ENCODE data around the gene FLOT1.

Gene FLOT1

DNA sequence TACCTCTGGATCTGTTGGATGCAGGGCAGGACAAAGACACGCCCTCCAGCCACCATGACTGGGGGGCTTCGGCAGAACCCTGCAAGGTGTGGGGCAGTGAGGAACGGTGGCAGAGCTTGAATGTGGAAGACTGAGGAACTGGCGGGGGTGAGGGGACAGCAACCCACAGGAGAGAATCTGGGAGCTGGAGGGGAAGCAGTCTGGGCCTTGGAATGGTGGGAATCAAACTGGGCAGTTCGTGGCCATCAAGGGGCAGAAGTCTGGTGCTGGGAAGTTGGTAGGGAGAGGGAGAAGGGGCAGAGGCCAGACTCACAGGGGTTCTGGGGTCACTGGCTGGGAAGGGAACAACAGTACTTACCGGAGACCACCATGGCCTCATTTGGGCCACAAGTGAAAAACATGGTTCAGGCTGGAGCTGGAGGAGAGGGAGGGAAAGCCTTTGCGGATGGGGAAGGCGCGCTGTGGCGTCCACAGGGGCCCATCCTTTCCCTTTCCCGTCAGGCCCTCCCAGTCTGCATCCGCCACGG lies 635 bp downstream of the FLOT1 start:
- no CpG with 5 or more reads among the region's 13 CpGs for WGBS, 2 donors (ENCODE audit: extremely low coverage in 2 of 2, insufficient read length in 2 of 2, insufficient replicate concordance in 1 of 2)
- Histone ChIP-seq H3K4me3 (ENCODE audit: low read length in 2 of 2) (peak overlapping the region; percentile 90 to 99), H3K18ac (ENCODE audit: low read length) (peak overlapping the region; percentile 82), H2AFZ (ENCODE audit: low read length) (peak overlapping the region; percentile 83), H3K4ac (ENCODE audit: low read length) (no peak overlapping the region), H4K8ac (ENCODE audit: low read depth, low read length) (no peak overlapping the region), H3K36me3 (replicated peaks in 1 of 2; ENCODE audit: control insufficient read depth in 2 of 2, insufficient read depth in 2 of 2, low read length in 2 of 2) (peaks cover 28 to 49% of the 10 kb centered on the region in 2 donors), H3K23ac (ENCODE audit: low read depth, low read length, poor library complexity) (peak overlapping the region; percentile 99), H2BK15ac (ENCODE audit: low read length) (peak overlapping the region; percentile 63), H4K91ac (ENCODE audit: low read depth, low read length, poor library complexity) (no peak overlapping the region), H2BK120ac (ENCODE audit: low read depth, low read length) (peak overlapping the region; percentile 43), H2BK5ac (ENCODE audit: low read length) (peak overlapping the region; percentile 14), H3K27me3 (ENCODE audit: control insufficient read depth in 3 of 3, insufficient read depth in 3 of 3, low read depth in 1 of 3, low read length in 3 of 3) (peaks cover 0 to 13% (median 2%) of the 10 kb centered on the region in 3 experiments), H3K4me2 (ENCODE audit: insufficient read depth, low read length, poor library complexity, severe bottlenecking) (peak overlapping the region; percentile 72), H3K9ac (ENCODE audit: low read depth, low read length, poor library complexity) (peak overlapping the region; percentile 92), H2AK5ac (ENCODE audit: low read depth, low read length) (no peak overlapping the region), H3K9me3 (replicated peaks in 1 of 2; ENCODE audit: control insufficient read depth in 2 of 2, insufficient read depth in 1 of 2, low read depth in 1 of 2, low read length in 2 of 2) (no peaks in the 10 kb centered on the region), H3K79me1 (ENCODE audit: low read depth, low read length) (peaks cover 7% of the 10 kb centered on the region), H3K4me1 (ENCODE audit: control insufficient read depth in 2 of 2, insufficient read depth in 1 of 2, low read depth in 1 of 2, low read length in 2 of 2) (peaks cover 10 to 14% of the 10 kb centered on the region in 2 donors), H2BK12ac (ENCODE audit: low read length) (no peak overlapping the region), H3K27ac (replicated peaks; ENCODE audit: low read length) (peak overlapping the region; percentile 41), H3K14ac (ENCODE audit: low read length) (peak overlapping the region; percentile 33)
- no peak for DNase-seq (ENCODE audit: low spot score)

DNA sequence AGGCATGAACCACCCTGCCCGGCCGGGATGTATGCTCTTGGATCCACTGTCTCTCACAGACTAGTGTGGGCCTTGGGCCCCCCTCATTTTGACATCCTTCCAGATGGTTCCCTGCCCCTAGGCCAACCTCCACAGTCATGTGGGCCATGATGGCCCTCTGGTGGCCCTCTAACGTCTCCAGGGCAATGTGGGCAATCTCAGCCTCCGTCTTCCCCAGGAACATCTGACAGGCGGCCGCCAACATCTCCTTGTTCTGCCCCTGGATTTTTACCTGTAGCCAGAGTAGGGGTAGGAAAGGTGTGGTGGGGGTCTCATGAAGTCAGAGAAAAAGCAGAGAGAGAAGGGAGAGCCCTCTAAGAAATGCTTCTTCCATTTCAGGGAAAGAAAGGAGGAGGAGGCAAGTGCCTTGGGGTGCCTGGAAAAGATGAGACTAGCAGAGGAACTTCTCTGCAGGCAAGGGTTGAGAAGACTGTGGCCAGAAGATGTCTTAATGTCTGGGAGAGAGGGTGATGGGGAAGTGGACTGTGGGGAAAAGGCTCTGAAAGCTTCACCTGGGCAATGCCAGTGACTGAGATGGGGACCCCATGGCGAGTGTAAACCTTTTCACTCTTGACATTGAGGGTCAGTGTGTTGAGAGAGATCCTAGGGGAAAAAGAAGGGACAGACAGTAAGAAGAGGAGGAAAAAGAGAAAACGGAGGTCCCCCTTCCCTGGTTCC lies 1.3 kb downstream of the FLOT1 start:
- H3K36me3 ChIP-seq (replicated peaks in 1 of 2; ENCODE audit: control insufficient read depth in 2 of 2, insufficient read depth in 2 of 2, low read length in 2 of 2): peaks cover 30 to 54% of the 10 kb centered on the region in 2 donors
- peaks cover 8% of the 10 kb centered on the region for H3K79me1 ChIP-seq (ENCODE audit: low read depth, low read length)
- no peaks in the 10 kb centered on the region for H3K9me3 ChIP-seq (replicated peaks in 1 of 2; ENCODE audit: control insufficient read depth in 2 of 2, insufficient read depth in 1 of 2, low read depth in 1 of 2, low read length in 2 of 2)
- no peak overlapping the region for H3K14ac ChIP-seq (ENCODE audit: low read length)
- no peak overlapping the region for H3K27ac ChIP-seq (replicated peaks; ENCODE audit: low read length)
- peak overlapping the region; percentile 90 to 99 for H3K4me3 ChIP-seq (ENCODE audit: low read length in 2 of 2)
- no peak overlapping the region for H2AFZ ChIP-seq (ENCODE audit: low read length)
- H3K9ac ChIP-seq (ENCODE audit: low read depth, low read length, poor library complexity): peak overlapping the region; percentile 92
- no peak overlapping the region for H2BK12ac ChIP-seq (ENCODE audit: low read length)
- H2AK5ac ChIP-seq (ENCODE audit: low read depth, low read length): no peak overlapping the region
- peak overlapping the region; percentile 99 for H3K23ac ChIP-seq (ENCODE audit: low read depth, low read length, poor library complexity)
- no peak for DNase-seq (ENCODE audit: low spot score)
- H2BK5ac ChIP-seq (ENCODE audit: low read length): no peak overlapping the region
- H2BK15ac ChIP-seq (ENCODE audit: low read length): peak overlapping the region; percentile 63
- H3K27me3 ChIP-seq (ENCODE audit: control insufficient read depth in 3 of 3, insufficient read depth in 3 of 3, low read depth in 1 of 3, low read length in 3 of 3): peaks cover 0 to 13% (median 2%) of the 10 kb centered on the region in 3 experiments
- H2BK120ac ChIP-seq (ENCODE audit: low read depth, low read length): no peak overlapping the region
- WGBS, 2 donors (ENCODE audit: extremely low coverage in 2 of 2, insufficient read length in 2 of 2, insufficient replicate concordance in 1 of 2): no CpG with 5 or more reads among the region's 8 CpGs
- peaks cover 10 to 14% of the 10 kb centered on the region in 2 donors for H3K4me1 ChIP-seq (ENCODE audit: control insufficient read depth in 2 of 2, insufficient read depth in 1 of 2, low read depth in 1 of 2, low read length in 2 of 2)
- peak overlapping the region; percentile 72 for H3K4me2 ChIP-seq (ENCODE audit: insufficient read depth, low read length, poor library complexity, severe bottlenecking)
- H4K91ac ChIP-seq (ENCODE audit: low read depth, low read length, poor library complexity): no peak overlapping the region
- H3K18ac ChIP-seq (ENCODE audit: low read length): no peak overlapping the region
- no peak overlapping the region for H3K4ac ChIP-seq (ENCODE audit: low read length)
- H4K8ac ChIP-seq (ENCODE audit: low read depth, low read length): no peak overlapping the region

DNA sequence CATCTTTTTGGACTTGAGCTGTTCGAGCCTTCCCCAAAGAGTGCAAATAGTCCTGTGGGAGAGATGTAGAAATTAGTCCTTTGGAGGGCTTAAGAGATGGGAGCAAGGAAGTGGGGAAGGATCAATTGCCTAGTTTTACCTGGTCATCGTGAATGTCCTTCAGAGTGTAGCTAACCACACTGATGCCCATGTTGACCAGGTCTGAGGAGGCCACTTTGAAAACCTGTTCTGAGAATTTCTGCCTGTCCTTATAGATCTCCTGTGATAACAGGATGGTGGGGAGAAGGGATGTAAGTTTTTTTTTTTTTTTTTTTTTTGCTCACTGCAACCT lies 2.0 kb downstream of the FLOT1 start:
- H3K27ac ChIP-seq (replicated peaks; ENCODE audit: low read length): no peak overlapping the region
- H2AFZ ChIP-seq (ENCODE audit: low read length): no peak overlapping the region
- no peak overlapping the region for H2AK5ac ChIP-seq (ENCODE audit: low read depth, low read length)

DNA sequence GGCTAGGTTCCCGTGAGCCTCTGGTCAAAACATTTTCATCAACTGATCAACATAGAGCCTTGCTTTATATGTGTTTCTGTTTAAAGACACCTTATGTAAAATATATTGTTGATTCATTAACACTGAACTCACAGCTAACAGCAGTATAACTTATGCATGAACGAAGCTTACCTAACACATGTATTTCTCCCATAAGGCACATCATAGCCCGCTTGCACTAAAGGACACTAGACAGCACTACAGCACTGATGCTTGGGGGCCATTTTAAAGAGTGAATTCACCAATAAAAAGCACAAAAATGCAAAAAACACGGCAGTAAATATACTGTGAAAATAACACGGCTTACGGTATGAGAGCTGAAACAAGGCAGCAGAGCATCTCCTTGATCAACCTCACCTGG lies 4.0 kb downstream of the FLOT1 start:
- WGBS, 2 donors (ENCODE audit: extremely low coverage in 2 of 2, insufficient read length in 2 of 2, insufficient replicate concordance in 1 of 2): no CpG with 5 or more reads among the region's 6 CpGs
- no peak overlapping the region for H3K18ac ChIP-seq (ENCODE audit: low read length)
- no peak overlapping the region for H4K8ac ChIP-seq (ENCODE audit: low read depth, low read length)
- H3K9ac ChIP-seq (ENCODE audit: low read depth, low read length, poor library complexity): no peak overlapping the region
- no peak overlapping the region for H3K4me2 ChIP-seq (ENCODE audit: insufficient read depth, low read length, poor library complexity, severe bottlenecking)
- no peaks in the 10 kb centered on the region for H3K9me3 ChIP-seq (replicated peaks in 1 of 2; ENCODE audit: control insufficient read depth in 2 of 2, insufficient read depth in 1 of 2, low read depth in 1 of 2, low read length in 2 of 2)
- no peak overlapping the region for H2BK120ac ChIP-seq (ENCODE audit: low read depth, low read length)
- peaks cover 8% of the 10 kb centered on the region for H3K79me1 ChIP-seq (ENCODE audit: low read depth, low read length)
- peaks cover 0 to 8% (median under 1%) of the 10 kb centered on the region in 3 experiments for H3K27me3 ChIP-seq (ENCODE audit: control insufficient read depth in 3 of 3, insufficient read depth in 3 of 3, low read depth in 1 of 3, low read length in 3 of 3)
- H2BK5ac ChIP-seq (ENCODE audit: low read length): no peak overlapping the region
- H2BK12ac ChIP-seq (ENCODE audit: low read length): no peak overlapping the region
- H3K14ac ChIP-seq (ENCODE audit: low read length): no peak overlapping the region
- H3K27ac ChIP-seq (replicated peaks; ENCODE audit: low read length): no peak overlapping the region
- no peak for DNase-seq (ENCODE audit: low spot score)
- no peak overlapping the region for H2AK5ac ChIP-seq (ENCODE audit: low read depth, low read length)
- H3K4ac ChIP-seq (ENCODE audit: low read length): no peak overlapping the region
- no peak overlapping the region for H2AFZ ChIP-seq (ENCODE audit: low read length)
- no peak overlapping the region for H3K4me3 ChIP-seq (ENCODE audit: low read length in 2 of 2)
- no peak overlapping the region for H2BK15ac ChIP-seq (ENCODE audit: low read length)
- no peak overlapping the region for H3K23ac ChIP-seq (ENCODE audit: low read depth, low read length, poor library complexity)
- peaks cover 10 to 11% of the 10 kb centered on the region in 2 donors for H3K4me1 ChIP-seq (ENCODE audit: control insufficient read depth in 2 of 2, insufficient read depth in 1 of 2, low read depth in 1 of 2, low read length in 2 of 2)
- H4K91ac ChIP-seq (ENCODE audit: low read depth, low read length, poor library complexity): no peak overlapping the region
- peaks cover 43 to 80% of the 10 kb centered on the region in 2 donors for H3K36me3 ChIP-seq (replicated peaks in 1 of 2; ENCODE audit: control insufficient read depth in 2 of 2, insufficient read depth in 2 of 2, low read length in 2 of 2)

More for the DNA sequence above, 2.0 kb downstream of the FLOT1 start:
- no peak overlapping the region for H2BK120ac ChIP-seq (ENCODE audit: low read depth, low read length)
- peaks cover 8% of the 10 kb centered on the region for H3K79me1 ChIP-seq (ENCODE audit: low read depth, low read length)
- no peak overlapping the region for H4K8ac ChIP-seq (ENCODE audit: low read depth, low read length)
- no peak overlapping the region for H3K18ac ChIP-seq (ENCODE audit: low read length)
- H3K23ac ChIP-seq (ENCODE audit: low read depth, low read length, poor library complexity): no peak overlapping the region
- no peak overlapping the region for H2BK5ac ChIP-seq (ENCODE audit: low read length)
- no peak overlapping the region for H3K4me2 ChIP-seq (ENCODE audit: insufficient read depth, low read length, poor library complexity, severe bottlenecking)
- no peak for DNase-seq (ENCODE audit: low spot score)
- H3K27me3 ChIP-seq (ENCODE audit: control insufficient read depth in 3 of 3, insufficient read depth in 3 of 3, low read depth in 1 of 3, low read length in 3 of 3): peaks cover 0 to 13% (median 2%) of the 10 kb centered on the region in 3 experiments
- H2BK12ac ChIP-seq (ENCODE audit: low read length): no peak overlapping the region
- WGBS, 2 donors (ENCODE audit: extremely low coverage in 2 of 2, insufficient read length in 2 of 2, insufficient replicate concordance in 1 of 2): no CpG with 5 or more reads among the region's 2 CpGs
- no peak overlapping the region for H4K91ac ChIP-seq (ENCODE audit: low read depth, low read length, poor library complexity)
- H3K9ac ChIP-seq (ENCODE audit: low read depth, low read length, poor library complexity): no peak overlapping the region
- peaks cover 35 to 61% of the 10 kb centered on the region in 2 donors for H3K36me3 ChIP-seq (replicated peaks in 1 of 2; ENCODE audit: control insufficient read depth in 2 of 2, insufficient read depth in 2 of 2, low read length in 2 of 2)
- no peak overlapping the region for H3K4ac ChIP-seq (ENCODE audit: low read length)
- H3K4me3 ChIP-seq (ENCODE audit: low read length in 2 of 2): no peak overlapping the region
- H3K14ac ChIP-seq (ENCODE audit: low read length): no peak overlapping the region
- no peaks in the 10 kb centered on the region for H3K9me3 ChIP-seq (replicated peaks in 1 of 2; ENCODE audit: control insufficient read depth in 2 of 2, insufficient read depth in 1 of 2, low read depth in 1 of 2, low read length in 2 of 2)
- H3K4me1 ChIP-seq (ENCODE audit: control insufficient read depth in 2 of 2, insufficient read depth in 1 of 2, low read depth in 1 of 2, low read length in 2 of 2): peaks cover 10 to 14% of the 10 kb centered on the region in 2 donors
- H2BK15ac ChIP-seq (ENCODE audit: low read length): no peak overlapping the region
